Transverse colon (tissue), 4 donors: Measurements from ENCODE around the gene UBAC2.

ENCODE experiments used
- CTCF ChIP-seq, 5 experiments: fragments of 200-600 bp in 3 of 5; fragments of 450-650 bp in 2 of 5; sonication (generic) in 3 of 5; IDR thresholded peaks; 1 replicate in 2 of 5; 2 replicates in 3 of 5; pipeline ENCODE4 v1.5.1; 2016 to 2017; ENCODE audit warnings: antibody characterized with exemption in 5 of 5, inconsistent platforms in 3 of 5, mild to moderate bottlenecking in 2 of 5, moderate library complexity in 1 of 5
- POLR2A ChIP-seq: fragments of 450-650 bp; IDR thresholded peaks from one replicate; pipeline ENCODE4 v1.6.1; 2016; ENCODE audit warnings: antibody characterized with exemption, mild to moderate bottlenecking, moderate library complexity
- POLR2AphosphoS5 ChIP-seq, 3 donors: sonication (generic); formaldehyde crosslinking; IDR thresholded peaks; one replicate each; pipeline ENCODE4 v1.6.1; 2016; ENCODE audit warnings: antibody characterized with exemption in 3 of 3

GRCh38 chr13:99311748-99312492, 111.3 kb downstream of the UBAC2 start:
- TF ChIP-seq POLR2A (no peak), CTCF (IDR thresholded peaks at IDR 0.05) (no peak), POLR2AphosphoS5 (IDR thresholded peaks at IDR 0.05) (no peak)
